ENCODE results near the gene SLC24A1.

The SLC24A1 gene

DNA sequence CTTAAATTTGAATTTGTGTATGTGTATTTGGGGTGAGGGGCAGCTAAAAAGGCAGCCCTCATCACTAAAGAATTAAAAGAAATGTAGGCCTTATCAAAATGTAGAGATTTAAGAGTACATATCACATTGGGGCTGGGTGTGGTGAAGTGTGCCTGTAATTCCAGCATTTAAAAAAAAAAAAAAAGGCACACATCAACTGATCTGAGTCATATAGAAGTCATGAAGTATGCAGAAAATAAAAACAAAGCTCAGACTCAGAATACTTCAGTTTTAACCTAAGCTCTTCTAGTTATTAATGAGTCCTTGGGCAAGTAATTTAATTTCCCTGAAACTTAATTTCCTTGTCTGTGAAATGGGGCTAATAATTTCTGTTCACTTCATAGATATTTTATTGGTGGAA, 31.6 kb downstream of the SLC24A1 start:
- H3K4me3 ChIP-seq: no peak overlapping the region
- no peaks in the 10 kb centered on the region for H3K27me3 ChIP-seq
- H3K27ac ChIP-seq: no peak overlapping the region
- H3K4me2 ChIP-seq: no peak overlapping the region
- H3K36me3 ChIP-seq: peaks cover 19 to 68% (median 31%) of the 10 kb centered on the region in 11 experiments; a peak in 21 of 22 replicates
- no peaks in the 10 kb centered on the region for H3K4me1 ChIP-seq
- H3K9me3 ChIP-seq (replicated peaks in 1 of 11): no peaks in the 10 kb centered on the region
- TF ChIP-seq Cebpa-rat (IDR thresholded peaks at IDR 0.05): no peak
- no peak overlapping the region for H3K9ac ChIP-seq
- no peaks in the 10 kb centered on the region for H4K20me1 ChIP-seq

DNA sequence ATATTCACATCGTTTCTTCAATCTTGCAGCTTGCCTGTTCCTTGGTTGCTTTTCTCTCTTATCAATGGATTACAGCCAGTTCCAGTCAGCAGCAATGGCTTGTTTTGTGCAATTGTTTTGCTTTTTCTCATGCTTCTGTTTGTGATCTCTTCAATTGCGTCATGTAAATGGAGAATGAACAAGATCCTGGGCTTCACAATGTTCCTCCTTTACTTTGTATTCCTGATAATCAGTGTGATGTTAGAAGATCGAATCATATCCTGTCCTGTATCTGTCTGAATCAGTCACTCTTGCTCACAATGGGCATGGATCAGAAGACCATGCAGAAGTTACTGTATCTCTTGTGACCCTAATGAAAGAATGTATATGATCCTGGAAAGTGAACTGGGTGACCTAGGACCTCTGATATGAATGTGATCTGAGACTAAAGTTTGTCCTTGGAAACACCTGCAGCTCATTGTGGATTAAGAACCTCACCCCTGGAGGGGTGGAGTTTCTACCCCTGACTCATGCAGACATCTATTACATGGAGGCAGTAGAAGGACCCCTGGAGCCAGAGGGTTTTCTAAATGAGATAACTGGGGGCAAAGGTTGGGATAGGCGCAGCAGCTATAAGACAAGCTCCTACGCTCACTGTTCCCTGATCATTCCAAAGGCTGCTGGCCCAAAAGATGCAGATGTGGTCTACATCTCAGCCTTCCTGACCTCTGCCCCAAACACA, 32.2 kb downstream of the SLC24A1 start:
- peaks cover 19 to 74% (median 35%) of the 10 kb centered on the region in 11 experiments; a peak in 21 of 22 replicates for H3K36me3 ChIP-seq
- no peak overlapping the region for H3K27ac ChIP-seq
- H4K20me1 ChIP-seq: no peaks in the 10 kb centered on the region
- no peak for TF ChIP-seq Cebpa-rat (IDR thresholded peaks at IDR 0.05)
- H3K27me3 ChIP-seq: no peaks in the 10 kb centered on the region
- H3K9ac ChIP-seq: no peak overlapping the region
- H3K4me2 ChIP-seq: no peak overlapping the region
- H3K4me1 ChIP-seq: 0 out of 20 replicates have a peak, but pooled peaks cover 0 to 1% (median 0%) of the 10 kb centered on the region in 10 experiments
- H3K4me3 ChIP-seq: no peak overlapping the region
- H3K9me3 ChIP-seq (replicated peaks in 1 of 11): no peaks in the 10 kb centered on the region

DNA sequence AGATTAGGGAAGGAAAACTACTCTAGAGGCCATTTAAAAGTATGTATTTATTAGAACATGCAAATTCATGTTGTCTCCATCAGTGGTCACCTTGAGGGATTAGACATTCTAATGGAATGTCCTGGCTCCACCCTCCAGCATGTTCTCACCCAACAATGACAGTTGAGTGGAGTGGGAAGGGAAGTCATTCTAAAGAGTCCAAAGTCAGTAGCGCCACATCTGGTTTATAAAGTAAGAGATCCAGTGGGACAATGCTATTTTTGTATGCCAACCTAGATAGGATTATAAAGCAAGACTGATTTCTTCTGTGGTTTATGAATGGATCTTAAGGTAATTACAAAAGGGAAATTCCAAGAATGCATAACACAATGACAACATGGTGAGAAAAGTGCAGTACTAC, 33.3 kb downstream of the SLC24A1 start:
- no peak for TF ChIP-seq Cebpa-rat (IDR thresholded peaks at IDR 0.05)
- Histone ChIP-seq H3K9ac (no peak overlapping the region), H4K20me1 (no peaks in the 10 kb centered on the region), H3K27ac (no peak overlapping the region), H3K4me2 (no peak overlapping the region), H3K4me3 (no peak overlapping the region), H3K36me3 (peaks cover 19 to 84% (median 39%) of the 10 kb centered on the region in 11 experiments; a peak in 21 of 22 replicates), H3K9me3 (replicated peaks in 1 of 11) (no peaks in the 10 kb centered on the region), H3K4me1 (peaks cover 0 to 12% (median 6%) of the 10 kb centered on the region in 10 experiments; a peak in 12 of 20 replicates), H3K27me3 (no peaks in the 10 kb centered on the region)

DNA sequence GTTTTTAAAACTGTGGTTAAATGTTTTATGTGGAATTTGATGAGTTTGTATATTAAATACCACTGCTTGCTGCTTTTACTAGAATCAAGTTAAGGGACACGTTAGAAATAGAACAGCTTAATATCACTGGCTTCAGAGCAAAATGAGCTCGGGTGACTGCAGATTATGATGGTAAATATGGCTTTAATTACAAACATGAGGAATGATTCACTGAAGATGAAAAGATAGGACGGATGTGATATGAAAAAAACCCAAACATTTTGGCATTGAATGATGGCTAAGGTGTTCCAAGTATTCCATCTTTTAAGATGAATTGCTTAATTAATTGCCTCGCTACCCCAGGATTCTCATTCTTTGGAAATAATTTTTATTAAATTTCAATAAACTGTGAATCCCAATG, 33.7 kb downstream of the SLC24A1 start:
- Histone ChIP-seq H4K20me1 (no peaks in the 10 kb centered on the region), H3K27ac (no peak overlapping the region), H3K4me1 (peaks cover 0 to 15% (median 7%) of the 10 kb centered on the region in 10 experiments; a peak in 12 of 20 replicates), H3K4me3 (no peak overlapping the region), H3K36me3 (peaks cover 19 to 89% (median 43%) of the 10 kb centered on the region in 11 experiments; a peak in 21 of 22 replicates), H3K9me3 (replicated peaks in 1 of 11) (no peaks in the 10 kb centered on the region), H3K4me2 (no peak overlapping the region), H3K9ac (no peak overlapping the region), H3K27me3 (no peaks in the 10 kb centered on the region)
- no peak for TF ChIP-seq Cebpa-rat (IDR thresholded peaks at IDR 0.05)

DNA sequence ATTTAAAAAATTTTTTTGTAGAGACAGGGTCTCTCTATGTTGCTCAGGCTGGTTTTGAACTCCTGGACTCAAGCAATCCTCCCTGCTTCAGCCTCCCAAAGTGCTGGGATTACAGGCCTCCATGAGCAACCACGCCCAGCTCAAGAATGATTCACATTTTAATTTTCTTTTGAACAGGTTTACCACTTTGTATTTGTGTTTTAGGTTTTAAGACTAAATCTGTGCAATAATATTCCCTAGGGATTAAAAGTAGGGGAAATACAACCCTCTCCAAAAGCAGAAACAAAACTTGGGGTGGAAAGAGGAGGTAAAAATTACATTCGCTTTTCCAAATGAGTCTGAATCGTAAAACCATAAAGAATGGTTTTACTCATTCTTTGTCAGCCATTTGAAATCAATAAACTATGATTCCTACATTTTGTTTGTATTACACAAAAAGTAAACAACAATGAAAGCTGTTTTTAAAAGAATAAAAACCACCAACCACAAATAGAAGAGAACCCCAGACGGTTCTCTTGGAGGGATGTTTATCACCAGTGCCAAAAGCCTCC, 37.8 kb downstream of the SLC24A1 start:
- H3K27ac ChIP-seq: no peak overlapping the region; a peak in 1 of 22 replicates
- TF ChIP-seq Cebpa-rat (IDR thresholded peaks at IDR 0.05): no peak
- H3K36me3 ChIP-seq: peaks cover 15 to 99% (median 45%) of the 10 kb centered on the region in 11 experiments; a peak in 20 of 22 replicates
- H4K20me1 ChIP-seq: no peaks in the 10 kb centered on the region
- H3K4me3 ChIP-seq: no peak overlapping the region
- H3K9ac ChIP-seq: no peak overlapping the region
- peak overlapping the region in 6 of 11 experiments; percentile 22 to 45 (median 26); a peak in 9 of 22 replicates for H3K4me2 ChIP-seq
- peaks cover 0 to 28% (median 19%) of the 10 kb centered on the region in 10 experiments; a peak in 15 of 20 replicates for H3K4me1 ChIP-seq
- no peaks in the 10 kb centered on the region for H3K27me3 ChIP-seq
- no peaks in the 10 kb centered on the region for H3K9me3 ChIP-seq (replicated peaks in 1 of 11)

DNA sequence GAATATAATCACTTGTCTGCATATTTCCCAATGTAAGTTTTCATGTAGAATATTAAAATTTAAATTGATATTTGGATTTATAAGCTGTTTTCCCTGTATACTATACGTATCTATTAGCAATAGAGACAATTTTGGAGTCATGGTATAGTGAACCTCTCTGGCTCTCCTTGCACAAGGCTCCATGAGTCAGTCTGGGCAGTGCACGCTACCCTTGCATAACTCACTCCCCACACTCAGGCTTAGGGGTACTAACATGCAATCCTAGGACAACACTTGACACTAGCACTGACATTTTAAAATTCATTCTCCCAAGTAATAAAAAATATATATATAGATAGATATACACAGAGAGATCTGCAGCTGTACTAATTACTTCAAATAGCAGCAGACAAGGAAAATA, 39.2 kb downstream of the SLC24A1 start:
- Histone ChIP-seq H3K36me3 (peaks cover 18 to 99% (median 48%) of the 10 kb centered on the region in 11 experiments; a peak in 19 of 22 replicates), H3K9ac (no peak overlapping the region), H3K27me3 (no peaks in the 10 kb centered on the region), H3K4me3 (no peak overlapping the region), H3K9me3 (replicated peaks in 1 of 11) (no peaks in the 10 kb centered on the region), H3K4me1 (peaks cover 0 to 28% (median 19%) of the 10 kb centered on the region in 10 experiments; a peak in 15 of 20 replicates), H3K27ac (no peak overlapping the region), H4K20me1 (no peaks in the 10 kb centered on the region), H3K4me2 (no peak overlapping the region)
- no peak for TF ChIP-seq Cebpa-rat (IDR thresholded peaks at IDR 0.05)

DNA sequence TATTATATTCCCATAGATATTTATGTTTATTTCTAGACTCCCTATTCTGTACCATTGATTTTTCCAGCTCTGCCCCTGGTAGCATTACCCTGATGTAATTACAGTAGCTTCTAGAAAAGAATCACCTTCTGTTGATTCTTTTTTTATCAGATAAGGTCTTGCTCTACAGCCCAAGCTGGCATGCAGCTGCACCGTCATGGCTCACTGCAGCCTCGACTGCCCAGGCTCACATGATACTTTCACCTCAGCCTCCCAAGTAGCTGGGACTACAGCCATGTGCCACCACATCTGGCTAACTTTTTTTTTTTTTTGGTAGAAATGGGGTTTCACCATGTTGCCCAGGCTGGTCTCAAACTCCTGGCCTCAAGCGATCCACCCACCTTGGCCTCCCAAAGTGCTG, 41.8 kb downstream of the SLC24A1 start:
- Histone ChIP-seq H3K9ac (no peak overlapping the region), H3K9me3 (replicated peaks in 1 of 11) (no peaks in the 10 kb centered on the region), H3K4me3 (no peak overlapping the region), H3K36me3 (peaks cover 17 to 99% (median 56%) of the 10 kb centered on the region in 11 experiments; a peak in 21 of 22 replicates), H4K20me1 (no peaks in the 10 kb centered on the region), H3K4me1 (peaks cover 0 to 28% (median 19%) of the 10 kb centered on the region in 10 experiments; a peak in 15 of 20 replicates), H3K27ac (peak overlapping the region in 4 of 11 experiments; percentile 21 to 55 (median 40); a peak in 4 of 22 replicates), H3K4me2 (peak overlapping the region in 7 of 11 experiments; percentile 8 to 69 (median 46); a peak in 14 of 22 replicates), H3K27me3 (no peaks in the 10 kb centered on the region)
- TF ChIP-seq Cebpa-rat (IDR thresholded peaks at IDR 0.05): no peak

DNA sequence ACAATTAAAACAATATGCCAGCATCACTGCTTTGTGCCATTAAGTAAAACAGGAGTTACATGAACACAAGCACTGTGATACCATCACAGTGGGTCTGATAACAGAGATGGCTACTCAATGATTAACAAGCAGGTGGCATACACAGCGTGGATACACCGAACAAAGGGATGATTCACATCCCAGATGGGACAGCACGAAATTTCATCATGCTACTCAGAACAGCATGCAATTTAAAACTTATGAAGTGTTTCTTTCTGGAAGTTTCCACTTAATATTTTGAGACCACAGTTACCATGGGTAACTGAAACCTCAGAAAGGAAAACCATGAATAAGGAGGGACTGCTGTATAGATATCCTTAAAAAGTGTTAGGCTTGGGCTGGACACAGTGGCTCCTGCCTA, 44.5 kb downstream of the SLC24A1 start:
- Histone ChIP-seq H4K20me1 (no peaks in the 10 kb centered on the region), H3K4me1 (peaks cover 0 to 18% (median 10%) of the 10 kb centered on the region in 10 experiments; a peak in 14 of 20 replicates), H3K27me3 (no peaks in the 10 kb centered on the region), H3K9me3 (replicated peaks in 1 of 11) (no peaks in the 10 kb centered on the region), H3K36me3 (peaks cover 40 to 98% (median 74%) of the 10 kb centered on the region in 11 experiments), H3K4me3 (no peak overlapping the region), H3K4me2 (no peak overlapping the region), H3K27ac (no peak overlapping the region), H3K9ac (no peak overlapping the region)
- no peak for TF ChIP-seq Cebpa-rat (IDR thresholded peaks at IDR 0.05)

DNA sequence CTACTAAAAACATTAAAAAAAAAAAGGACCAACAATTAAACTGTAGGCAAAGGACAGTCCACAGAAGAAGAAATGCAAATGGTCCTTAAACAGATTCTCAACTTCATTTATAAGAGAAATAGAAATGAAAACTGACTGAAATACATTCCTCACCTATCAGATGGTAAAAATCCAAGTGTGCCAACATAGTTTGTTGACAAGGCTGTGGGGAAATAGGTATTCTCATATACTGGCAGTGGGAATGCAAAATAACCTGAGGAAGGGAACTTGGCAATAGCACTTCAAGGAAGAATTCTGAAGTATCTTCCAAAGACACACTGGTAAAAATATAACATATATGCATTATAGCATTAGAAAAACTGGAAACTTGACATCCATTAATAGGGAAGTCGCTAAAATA, 53.8 kb downstream of the SLC24A1 start:
- H3K4me2 ChIP-seq: no peak overlapping the region
- no peaks in the 10 kb centered on the region for H3K4me1 ChIP-seq

More for the DNA sequence above, 53.8 kb downstream of the SLC24A1 start:
- H3K4me3 ChIP-seq: no peak overlapping the region
- no peaks in the 10 kb centered on the region for H4K20me1 ChIP-seq
- peaks cover 16 to 47% (median 28%) of the 10 kb centered on the region in 11 experiments for H3K36me3 ChIP-seq
- H3K27me3 ChIP-seq: no peaks in the 10 kb centered on the region
- no peaks in the 10 kb centered on the region for H3K9me3 ChIP-seq (replicated peaks in 1 of 11)
- no peak overlapping the region for H3K9ac ChIP-seq
- TF ChIP-seq Cebpa-rat (IDR thresholded peaks at IDR 0.05): no peak
- H3K27ac ChIP-seq: no peak overlapping the region
